ENCODE data around the gene VPS9D1. TPM values are rescaled to one million over a fixed set of nuclear protein-coding genes. Genes with fewer than 3 reads are reported as not detected.

VPS9D1 gene
- total RNA-seq, 4 donors from 2014 or later = 7.1 to 25.0 (median 13.8) TPM

GRCh38 chr16:89706518-89707260, 14.0 kb downstream of the VPS9D1 start:
- H3K36me3 ChIP-seq = peaks cover 0 to 14% (median 0%) of the 10 kb centered on the region in 3 donors
- intact Hi-C loops (cut with DNase I) = loop anchor here (5.0 to 10.0 kb wide), 3 partner anchors 51 to 151 kb away; no protein-coding TSS in a partner anchor
- no peak overlapping the region for H3K4me3 ChIP-seq
- DNase-seq = no peak
- no peak for TF ChIP-seq POLR2A (IDR thresholded peaks at IDR 0.05)
- TF ChIP-seq, protein P1, sequence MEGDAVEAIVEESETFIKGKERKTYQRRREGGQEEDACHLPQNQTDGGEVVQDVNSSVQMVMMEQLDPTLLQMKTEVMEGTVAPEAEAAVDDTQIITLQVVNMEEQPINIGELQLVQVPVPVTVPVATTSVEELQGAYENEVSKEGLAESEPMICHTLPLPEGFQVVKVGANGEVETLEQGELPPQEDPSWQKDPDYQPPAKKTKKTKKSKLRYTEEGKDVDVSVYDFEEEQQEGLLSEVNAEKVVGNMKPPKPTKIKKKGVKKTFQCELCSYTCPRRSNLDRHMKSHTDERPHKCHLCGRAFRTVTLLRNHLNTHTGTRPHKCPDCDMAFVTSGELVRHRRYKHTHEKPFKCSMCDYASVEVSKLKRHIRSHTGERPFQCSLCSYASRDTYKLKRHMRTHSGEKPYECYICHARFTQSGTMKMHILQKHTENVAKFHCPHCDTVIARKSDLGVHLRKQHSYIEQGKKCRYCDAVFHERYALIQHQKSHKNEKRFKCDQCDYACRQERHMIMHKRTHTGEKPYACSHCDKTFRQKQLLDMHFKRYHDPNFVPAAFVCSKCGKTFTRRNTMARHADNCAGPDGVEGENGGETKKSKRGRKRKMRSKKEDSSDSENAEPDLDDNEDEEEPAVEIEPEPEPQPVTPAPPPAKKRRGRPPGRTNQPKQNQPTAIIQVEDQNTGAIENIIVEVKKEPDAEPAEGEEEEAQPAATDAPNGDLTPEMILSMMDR (IDR thresholded peaks at IDR 0.05) = no peak
- H3K27ac ChIP-seq = no peak overlapping the region
- peaks cover 0 to 18% (median 0%) of the 10 kb centered on the region in 4 donors for H3K27me3 ChIP-seq
- peaks cover 0 to 34% (median 1%) of the 10 kb centered on the region in 3 donors for H3K4me1 ChIP-seq
- WGBS, 2 donors = 72 to 85% methylated on average over 5 to 7 of the region's 14 CpGs
- no peaks in the 10 kb centered on the region for H3K9me3 ChIP-seq

DNA sequence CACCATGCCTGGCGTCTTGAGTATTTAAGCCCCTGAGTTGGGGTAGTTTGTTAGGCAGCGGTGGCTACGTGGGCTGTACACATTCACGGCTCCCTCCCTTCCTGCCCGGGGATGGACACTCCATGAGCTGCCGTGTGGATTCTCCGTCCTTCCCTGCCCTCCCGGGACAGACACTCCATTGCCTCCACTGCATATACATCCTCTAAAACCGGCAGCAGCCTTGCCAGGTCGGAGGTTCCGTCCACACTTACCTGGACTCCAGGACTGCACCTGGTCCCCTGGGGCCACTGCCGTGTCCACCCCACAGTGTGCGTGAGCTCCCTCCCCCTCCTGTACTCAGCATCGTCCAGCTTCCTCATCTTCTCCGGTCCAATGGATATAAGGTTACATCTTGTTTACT, 15.7 kb downstream of the VPS9D1 start:
- Histone ChIP-seq H3K4me1 (peaks cover 8 to 42% (median 10%) of the 10 kb centered on the region in 3 donors), H3K36me3 (peaks cover 0 to 14% (median 0%) of the 10 kb centered on the region in 3 donors), H3K4me3 (no peak overlapping the region), H3K9me3 (no peaks in the 10 kb centered on the region), H3K27me3 (peaks cover 0 to 18% (median 0%) of the 10 kb centered on the region in 4 donors), H3K27ac (no peak overlapping the region)
- no peak for DNase-seq
- 71 to 74% methylated on average over 14 to 15 of the region's 15 CpGs for WGBS, 2 donors
- intact Hi-C loops (cut with DNase I) = loop anchor here (5.0 to 10.0 kb wide), 3 partner anchors 52 to 152 kb away; no protein-coding TSS in a partner anchor
- TF ChIP-seq POLR2A (IDR thresholded peaks at IDR 0.05) = no peak

DNA sequence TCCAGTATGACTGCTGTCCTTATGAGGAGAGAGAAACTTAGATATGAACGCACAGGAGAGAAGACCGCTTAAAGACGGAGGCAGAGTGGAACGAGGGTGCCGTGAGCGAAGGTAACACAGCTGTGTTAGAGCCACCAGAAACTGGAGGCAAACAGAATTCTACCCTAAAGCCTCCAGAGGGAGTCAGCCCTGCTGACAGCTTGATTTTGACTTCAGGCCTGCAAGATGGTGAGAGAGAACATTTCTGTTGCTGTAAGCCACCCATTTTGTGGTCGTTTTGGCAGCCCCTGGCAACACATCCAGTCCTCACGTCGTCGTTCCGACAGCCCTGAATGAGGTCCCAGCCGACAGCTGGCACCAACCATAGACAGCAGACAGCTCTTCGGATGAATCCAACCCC, 16.4 kb downstream of the VPS9D1 start:
- H3K4me1 ChIP-seq = peaks cover 12 to 48% (median 16%) of the 10 kb centered on the region in 3 donors
- intact Hi-C loops (cut with DNase I) = loop anchor here (10.0 kb wide), 1 partner anchor 91 kb away; no protein-coding TSS in a partner anchor
- TF ChIP-seq, protein P1 (IDR thresholded peaks at IDR 0.05) = no peak
- H3K36me3 ChIP-seq = peaks cover 0 to 14% (median 0%) of the 10 kb centered on the region in 3 donors
- H3K9me3 ChIP-seq = no peaks in the 10 kb centered on the region
- H3K4me3 ChIP-seq = no peak overlapping the region
- DNase-seq = no peak
- H3K27ac ChIP-seq = no peak overlapping the region
- peaks cover 0 to 18% (median 0%) of the 10 kb centered on the region in 4 donors for H3K27me3 ChIP-seq
- 72 to 74% methylated on average over 12 of the region's 13 CpGs for WGBS, 2 donors

DNA sequence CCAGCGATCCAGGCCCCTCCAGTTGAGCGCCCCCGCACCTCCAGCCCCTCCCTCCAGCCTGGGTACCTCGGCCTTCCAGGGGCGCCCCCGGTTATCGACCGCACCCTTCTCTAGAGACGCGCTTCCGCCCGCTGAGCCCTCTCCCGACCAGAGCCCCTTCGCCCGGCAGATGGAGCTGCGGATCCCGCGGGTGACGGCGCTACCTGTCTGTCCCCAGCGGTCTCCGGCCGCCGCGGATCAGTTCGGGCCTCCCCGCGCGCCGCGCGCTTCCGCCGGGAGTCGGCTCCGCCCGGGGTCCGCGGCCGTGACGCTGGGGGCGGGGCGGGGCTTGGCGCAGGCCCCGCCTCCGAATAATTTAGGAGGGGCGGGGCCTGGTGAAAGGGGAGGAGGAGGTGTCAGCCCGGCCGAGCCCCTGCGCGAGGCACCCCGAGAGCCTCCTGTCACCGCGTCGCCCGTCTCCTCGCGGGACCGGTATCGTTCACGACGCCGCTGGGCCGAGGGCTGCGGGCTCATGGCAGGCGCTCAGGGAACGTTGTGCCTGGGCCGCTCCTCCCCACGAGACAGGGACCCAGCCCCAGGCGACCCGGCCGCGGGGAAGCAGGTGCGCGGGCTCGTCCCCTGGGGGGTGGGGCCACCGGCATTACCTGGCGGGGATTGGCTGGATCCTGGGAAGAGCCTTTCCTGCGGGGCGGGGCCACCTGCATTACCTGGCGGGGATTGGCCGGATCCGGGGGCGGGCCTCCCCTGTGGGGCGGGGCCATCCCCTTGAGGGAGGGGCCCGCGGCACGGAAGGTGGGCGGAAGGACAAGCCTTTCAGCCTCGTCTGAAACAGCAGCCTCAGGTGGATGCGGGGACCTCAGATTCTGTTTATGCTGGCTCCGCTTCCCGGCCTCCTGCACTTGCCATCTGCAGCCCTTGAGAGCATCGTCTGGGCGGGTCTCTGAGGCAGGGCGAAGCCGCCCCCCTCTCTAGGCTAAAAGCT, 19.0 kb downstream of the VPS9D1 start, which contains the start of gene SPATA2L:
TSS of gene SPATA2L (minus strand) at position 281 of the 982 bp plus-strand sequence. CDS start 473 bp downstream, outside the sequence.
- H3K4me3 ChIP-seq = peak within 1 kb of the TSS; percentile 64 to 78 (median 71)
- 5 to 8% methylated on average over 7 of the region's 97 CpGs for WGBS, 2 donors
- TF ChIP-seq, protein P1 (IDR thresholded peaks at IDR 0.05) = peak in 3 of 6 experiments; percentile 22 to 28 (median 23)
- TF ChIP-seq POLR2A (IDR thresholded peaks at IDR 0.05) = peak in 3 of 4 donors; percentile 80 to 94 (median 93)
- H3K27me3 ChIP-seq = peaks cover 0 to 18% (median 0%) of the 10 kb centered on the region in 4 donors
- H3K27ac ChIP-seq = peak within 1 kb of the TSS; percentile 89 to 94 (median 92)
- H3K36me3 ChIP-seq = peaks cover 0 to 14% (median 0%) of the 10 kb centered on the region in 3 donors
- DNase-seq = peak; percentile 76
- no peaks in the 10 kb centered on the region for H3K9me3 ChIP-seq
- H3K4me1 ChIP-seq = peaks cover 12 to 45% (median 16%) of the 10 kb centered on the region in 3 donors
- intact Hi-C loops (cut with DNase I) = loop anchor here (10.0 kb wide), 1 partner anchor 93 kb away; no protein-coding TSS in a partner anchor
